Islet precursor cell (in vitro differentiated cells): ENCODE results near the gene ADCY5.

Experiments
- DNase-seq: peaks from one replicate; pipeline ENCODE4 v3.0.0-alpha.2; 2018

The ADCY5 gene

DNA sequence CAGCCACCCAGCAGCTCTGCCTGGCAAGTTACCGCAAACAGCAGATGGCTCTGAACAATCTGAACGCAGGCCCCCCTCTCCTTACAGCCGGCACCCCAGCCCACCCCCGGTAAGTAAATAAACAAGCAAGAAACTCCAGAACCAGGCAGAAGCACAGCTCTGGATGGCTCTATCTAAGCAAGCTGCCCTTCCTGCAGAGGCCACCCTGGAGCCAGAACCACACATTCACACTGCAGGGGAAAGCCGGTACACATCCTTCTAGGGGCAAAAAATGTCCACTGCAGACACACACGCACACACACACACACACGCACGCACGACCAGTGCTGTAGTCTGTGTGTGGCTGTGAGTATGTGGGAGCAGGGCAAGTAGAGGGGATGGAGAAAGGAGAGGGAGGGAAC is 63.9 kb downstream of the ADCY5 start:
- no peak for DNase-seq

DNA sequence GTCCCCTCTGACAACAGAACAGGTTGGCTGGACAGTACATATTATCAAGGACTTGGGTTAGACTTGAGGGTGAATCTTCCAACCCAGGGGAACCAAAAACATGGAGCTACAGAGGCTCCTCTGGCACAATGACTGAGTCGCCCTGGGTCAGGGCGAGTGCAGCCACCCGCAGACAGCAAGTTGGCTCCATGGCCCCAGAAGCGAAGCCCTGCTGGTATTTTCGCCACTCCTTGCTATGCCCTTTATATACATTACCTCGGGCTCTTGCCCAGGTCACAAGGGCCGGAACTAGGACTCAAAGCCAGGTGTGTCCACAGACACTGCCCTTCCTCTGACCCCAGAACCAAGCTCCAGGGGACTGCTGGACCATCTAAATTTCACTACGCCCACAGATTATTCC is 64.6 kb downstream of the ADCY5 start:
- no peak for DNase-seq

DNA sequence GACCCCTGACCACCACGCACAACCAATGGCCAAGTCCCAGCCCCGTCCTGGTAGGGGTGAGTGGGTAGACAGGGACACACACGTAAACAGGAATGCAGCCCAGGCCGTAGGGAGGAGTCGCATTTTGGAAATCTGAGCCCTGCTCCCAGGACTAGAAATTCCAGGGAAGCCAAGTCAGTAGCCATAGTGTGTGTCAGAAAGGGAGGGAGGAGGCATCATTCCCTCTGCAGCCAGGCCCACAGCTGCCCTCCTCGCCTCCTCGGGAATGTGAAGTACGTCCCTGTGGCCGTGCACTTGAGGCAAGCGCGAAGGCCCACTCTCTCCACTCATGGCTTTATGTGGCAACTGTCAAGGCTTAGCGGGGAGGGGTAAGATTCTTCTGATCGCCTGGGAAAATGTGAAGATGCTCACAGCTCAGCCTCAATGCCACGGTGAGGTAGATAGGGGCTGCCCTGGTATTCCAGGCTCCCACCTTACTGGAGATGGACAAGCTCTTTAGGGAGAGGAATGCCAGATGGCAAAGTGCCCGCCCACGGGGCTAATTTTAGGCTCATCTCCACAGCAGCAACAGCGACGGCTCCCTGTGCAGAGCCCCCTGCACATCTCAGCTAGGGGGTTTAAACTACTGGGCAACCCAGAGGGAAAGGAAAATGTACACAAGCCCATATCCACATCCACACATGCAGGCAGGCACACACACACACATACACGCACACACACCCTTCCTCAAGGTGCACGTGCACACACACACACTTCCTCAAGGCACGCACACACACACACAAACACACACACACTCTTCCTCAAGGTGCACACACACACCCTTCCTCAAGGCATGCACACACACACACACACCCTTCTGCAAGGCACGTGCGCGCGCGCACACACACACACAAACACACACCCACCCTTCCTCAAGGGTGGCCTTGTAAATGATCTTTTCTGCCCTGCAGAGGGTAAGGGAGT is 65.5 kb downstream of the ADCY5 start:
- DNase-seq: peak; percentile 88

DNA sequence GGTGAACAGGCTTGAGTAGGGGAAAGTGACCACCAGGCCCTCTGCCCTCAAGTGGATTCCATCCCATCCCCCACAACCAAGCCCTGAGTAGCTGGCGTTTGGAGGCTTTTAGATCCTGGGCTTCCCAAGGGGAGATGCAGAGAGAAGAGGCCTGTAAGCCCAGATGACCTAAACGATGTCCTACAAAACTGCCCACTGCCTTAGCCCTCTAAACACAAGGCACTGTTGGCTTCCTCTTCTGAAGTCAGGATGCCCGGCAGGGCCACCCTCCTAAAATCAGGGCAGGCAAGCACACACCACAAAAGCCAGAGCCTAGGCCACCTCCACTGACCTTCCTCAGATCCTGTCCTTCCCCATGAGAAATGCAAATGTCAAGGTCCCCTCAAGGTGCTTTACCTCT is 68.6 kb downstream of the ADCY5 start:
- DNase-seq: no peak

DNA sequence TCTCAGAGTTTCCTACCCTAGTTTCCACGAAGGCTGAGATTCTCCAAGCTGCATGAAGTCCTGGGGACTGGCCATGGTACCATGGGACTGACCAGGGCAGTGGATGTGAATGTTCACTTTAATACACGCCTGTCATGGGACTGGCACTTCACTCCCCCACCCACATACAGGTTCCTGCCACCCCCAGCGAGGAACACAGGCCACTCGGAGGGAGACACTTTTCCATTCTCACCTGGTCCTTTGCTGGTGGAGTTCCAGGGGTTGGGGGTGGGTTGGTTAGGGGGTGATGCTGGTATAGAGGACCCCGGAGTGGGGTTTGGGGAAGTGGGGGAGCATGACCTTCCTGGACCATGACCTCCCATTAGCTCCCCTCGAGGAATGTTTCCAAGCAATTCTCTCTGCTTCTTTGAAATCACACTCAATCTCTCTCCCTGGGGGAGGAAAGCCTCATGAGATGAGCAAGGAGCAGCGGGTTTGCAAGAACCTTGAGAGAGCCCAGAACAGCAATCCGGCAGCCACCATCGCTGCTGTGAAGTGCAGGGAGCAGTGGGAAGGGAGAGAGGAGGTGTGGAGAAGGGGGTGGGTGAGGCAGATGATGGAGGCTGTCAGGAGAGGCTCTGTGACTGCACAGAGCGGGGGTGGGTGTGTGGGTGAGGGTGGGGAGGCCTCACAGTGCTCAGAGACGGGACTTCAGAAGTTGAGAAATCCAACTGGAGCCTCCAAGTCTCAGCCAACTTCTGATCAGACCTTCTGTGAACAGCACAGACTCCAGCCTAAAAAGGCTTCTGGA is 69.7 kb downstream of the ADCY5 start:
- DNase-seq: peak; percentile 35

DNA sequence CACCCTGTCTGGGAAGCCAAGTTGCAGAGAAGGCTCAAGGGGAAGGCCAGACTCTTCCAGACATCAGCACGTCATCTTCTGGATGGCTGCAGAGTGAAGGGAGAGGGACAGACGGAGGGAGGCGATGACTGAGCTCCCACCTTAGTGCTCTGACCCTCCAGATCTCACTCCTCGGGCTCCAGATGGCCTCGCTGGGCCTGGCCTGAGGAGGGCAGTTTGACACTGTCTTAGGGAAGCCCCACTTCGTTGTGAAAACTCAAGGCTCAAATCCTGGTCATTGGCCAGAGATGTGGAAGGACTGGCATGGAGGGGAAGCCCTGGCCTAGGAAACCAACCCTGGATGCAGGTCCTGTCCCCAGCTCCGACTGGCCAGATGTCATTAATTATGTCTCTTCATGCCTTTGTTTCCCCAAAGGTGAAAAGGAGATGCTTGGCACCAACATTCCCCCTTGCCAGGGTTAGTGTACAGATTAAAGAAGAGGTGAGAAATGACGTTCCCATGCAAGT is 70.4 kb downstream of the ADCY5 start:
- peak; percentile 40 for DNase-seq

DNA sequence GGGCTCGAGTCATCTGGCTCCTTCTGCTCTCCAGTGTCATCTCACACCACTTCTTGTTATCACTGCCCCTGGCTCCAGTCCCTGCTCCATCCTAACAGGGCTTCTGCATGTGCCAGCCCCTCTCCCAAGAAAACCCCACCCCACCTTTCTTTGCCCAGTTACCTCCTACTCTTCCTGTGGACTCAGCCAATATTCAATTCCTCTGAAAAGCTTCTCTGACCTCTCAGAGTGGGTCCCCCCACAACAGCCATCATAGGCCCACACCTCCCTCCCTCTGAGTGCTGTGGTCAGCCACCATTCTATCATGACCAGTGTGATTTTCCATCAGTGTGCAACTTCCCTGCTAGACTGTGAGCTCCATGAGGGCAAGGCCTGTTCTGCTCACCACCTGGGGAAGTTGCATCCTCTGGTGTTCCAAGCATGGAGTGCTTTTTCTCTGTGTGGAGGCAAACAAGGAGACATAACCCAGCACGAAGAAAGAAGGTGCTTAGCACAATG is 71.6 kb downstream of the ADCY5 start:
- DNase-seq: peak; percentile 25

DNA sequence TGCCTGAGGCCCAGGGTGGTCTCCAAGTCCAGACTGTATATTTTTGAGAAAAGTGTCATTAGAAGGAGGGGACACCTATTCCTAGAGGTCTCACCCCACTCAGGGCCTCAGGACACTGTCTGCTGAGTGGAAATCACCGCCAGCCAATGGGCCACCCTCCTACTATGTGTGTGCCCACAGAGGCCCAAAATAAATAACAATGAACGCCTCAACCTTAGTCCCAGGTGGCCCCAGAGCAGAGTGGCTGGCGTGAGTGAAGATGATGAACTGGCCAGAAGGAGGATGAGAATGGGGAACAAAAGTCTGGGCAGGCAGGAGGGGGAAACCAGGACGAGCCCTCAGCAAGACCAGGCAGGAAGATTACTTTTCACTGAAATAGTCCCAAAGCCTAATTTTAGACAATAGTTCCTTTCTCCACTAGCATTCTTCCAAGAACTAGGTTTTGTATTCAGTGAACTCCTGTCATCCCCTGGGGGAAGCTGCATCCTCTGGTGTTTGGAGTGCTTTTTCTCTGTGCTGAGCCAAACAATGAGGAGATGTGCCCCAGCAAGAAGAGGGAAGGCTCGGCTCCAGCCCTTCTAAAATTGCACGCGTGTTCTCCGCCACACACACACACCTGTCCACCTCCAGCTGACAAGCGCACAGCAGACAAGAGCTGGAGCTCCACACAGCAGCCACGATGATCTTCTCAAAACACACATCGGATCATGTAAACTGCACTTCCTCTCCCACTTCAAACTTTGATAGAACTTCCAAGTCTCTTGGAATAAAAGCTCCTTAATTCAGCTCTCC is 72.2 kb downstream of the ADCY5 start:
- peak; percentile 44 for DNase-seq

DNA sequence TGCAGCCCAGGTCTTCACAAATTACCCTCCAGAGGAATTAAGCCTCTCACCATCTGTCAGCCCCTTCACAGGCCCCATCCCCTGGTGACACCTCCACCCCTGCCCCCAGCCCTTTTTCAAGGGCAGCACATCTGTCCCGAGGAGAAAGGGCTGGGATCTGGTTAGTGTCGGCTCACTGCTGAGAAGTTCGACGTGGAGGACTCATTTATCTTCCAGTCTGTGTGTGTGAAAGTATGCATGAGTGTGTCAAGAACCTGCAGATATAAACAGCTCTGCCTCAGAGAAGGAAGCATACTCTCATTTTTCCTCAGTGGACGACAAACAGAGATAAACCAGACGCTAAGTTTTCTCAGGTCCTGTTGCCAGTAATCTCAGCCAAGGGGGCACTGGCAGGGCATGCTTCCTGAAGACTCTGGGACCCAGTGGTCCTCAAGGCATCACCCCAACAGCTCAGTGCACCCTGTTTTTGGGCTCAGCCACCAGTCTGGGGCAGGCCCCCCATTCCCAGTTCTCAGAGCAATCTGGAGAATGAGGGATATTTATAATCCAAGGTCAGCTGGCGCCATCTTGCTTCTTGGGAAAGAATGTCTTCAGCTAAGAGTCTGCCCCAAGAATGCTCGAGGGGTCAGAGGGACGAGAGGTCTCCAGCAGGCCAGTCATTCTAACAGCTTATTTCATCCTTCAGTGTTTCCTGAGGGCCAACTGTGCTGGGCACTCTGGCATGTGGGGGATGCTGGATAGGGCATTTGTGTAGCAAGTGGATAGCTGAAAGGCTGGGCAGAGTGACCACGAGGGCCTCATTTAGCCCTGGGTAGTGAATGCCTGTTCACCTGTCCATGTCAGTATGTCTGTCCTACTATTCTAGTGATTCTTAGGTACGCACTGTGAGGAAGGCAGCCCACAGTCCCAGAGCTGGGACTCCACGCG is 73.6 kb downstream of the ADCY5 start:
- peak; percentile 60 for DNase-seq

DNA sequence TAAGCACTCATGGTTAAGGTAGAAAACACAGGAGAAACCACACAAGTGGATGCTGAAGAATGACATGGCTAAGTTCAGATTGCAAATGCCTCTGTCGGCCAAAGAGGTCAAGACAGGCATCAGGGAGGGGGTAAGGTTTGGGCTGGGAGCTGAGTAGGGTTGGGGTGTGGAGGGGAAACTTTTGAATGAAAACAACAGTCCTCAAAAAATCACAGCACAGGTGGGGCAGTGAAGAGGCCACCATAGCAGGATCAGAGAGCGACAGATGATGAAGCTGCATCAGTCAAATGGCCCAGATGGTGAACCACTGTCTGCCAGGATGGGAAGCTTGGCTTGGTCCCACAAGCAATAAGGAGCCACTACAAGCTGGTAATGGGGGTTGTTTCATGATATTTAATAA is 74.9 kb downstream of the ADCY5 start:
- no peak for DNase-seq

DNA sequence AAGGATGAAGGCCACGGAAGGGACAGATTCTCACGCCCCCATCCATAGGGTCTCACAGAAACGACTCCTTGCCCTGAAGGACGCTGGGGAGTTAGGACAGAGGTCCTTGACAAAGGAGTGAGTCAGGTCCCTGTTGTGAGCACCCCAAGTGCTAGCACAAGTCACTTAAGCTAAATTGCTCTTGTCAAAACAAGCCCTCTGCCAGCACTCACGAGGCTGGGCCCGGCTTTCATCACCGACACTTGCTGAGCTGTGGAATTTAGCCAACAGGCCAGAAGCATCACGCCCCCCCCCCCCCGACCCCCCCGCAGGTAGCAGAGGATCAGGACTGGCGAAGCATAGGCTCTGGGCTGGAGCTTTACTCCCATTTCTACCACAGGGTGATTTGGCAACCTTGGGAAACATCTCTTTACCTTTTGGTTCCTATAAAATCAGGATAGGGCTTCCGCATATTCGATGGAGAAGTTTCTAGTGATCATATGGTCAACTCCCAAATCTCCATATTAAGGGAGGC is 75.4 kb downstream of the ADCY5 start:
- DNase-seq: no peak

DNA sequence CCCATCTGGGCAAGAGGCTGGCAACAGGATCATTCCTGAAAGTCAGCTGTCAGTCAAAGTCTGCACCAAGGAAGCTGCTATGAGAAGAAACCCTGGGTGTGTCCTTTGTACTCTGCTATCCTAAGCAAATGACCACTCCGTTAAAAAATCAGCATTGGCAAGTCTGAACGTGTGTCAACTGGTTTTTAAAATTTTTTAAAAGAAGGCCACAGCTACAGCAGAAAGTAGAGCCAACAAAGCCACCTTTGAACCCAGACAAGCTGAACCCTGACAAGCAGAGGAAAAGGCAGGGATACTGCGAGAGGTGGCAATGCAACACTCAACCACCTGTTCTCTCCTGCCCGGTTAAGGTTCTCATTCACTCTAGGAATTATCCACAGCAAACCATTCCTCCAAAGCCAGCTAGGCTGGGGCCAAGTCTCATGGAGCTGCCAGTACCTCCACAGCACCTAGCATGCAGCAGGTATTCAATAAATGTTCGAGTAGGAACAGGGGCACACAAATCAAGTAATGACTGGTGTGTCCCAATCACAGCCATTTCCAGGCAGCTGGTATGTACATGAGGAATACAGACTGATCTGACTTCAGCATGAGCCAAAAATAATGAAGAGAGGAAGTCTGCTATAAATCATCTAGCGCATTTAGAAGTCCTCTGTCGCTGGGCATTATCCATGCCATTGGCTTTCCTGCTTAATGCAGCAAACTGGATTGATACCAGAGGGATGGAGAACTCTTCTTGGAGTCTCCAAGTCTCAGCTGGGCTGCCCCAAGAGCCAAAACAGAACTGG is 76.0 kb downstream of the ADCY5 start:
- DNase-seq: no peak

DNA sequence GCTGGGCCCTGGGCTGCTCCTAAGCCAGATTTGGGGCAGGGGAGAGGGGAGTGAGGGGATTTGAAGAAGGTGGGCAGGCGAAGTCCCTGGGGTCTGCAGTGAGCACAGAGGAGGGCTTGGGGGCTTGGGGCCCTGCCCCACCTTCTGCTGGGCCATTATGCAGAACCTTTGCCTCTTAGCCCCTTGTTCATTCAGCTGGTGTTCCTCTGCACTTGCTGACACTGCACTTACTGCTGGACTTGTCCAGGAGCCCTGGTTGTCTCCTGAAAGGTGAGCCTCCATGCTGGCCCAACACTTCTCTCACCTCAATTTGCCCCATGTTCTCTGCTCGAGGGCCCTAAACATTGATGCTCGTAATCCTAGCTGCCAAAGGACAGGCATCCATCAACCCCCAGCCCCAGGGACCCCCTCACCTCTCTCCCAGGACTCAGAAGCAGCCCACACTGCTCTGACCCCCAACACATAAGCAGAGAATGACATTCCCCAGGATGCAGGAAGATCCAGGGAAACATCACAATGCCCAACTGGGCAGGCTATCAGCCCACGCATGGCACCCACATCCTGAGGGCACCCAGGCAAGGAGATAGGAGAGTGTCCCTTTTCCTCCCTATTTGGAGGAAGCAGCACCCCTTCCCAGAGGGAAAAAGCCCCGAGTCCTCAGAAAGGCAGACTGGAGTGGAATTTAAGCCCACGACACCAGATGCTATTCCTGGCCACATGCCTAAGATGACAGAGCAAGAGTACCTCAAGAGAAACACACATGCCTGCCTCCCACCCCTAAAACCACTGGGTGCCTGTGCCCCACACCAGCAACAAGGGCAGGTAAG is 76.8 kb downstream of the ADCY5 start:
- peak; percentile 25 for DNase-seq

DNA sequence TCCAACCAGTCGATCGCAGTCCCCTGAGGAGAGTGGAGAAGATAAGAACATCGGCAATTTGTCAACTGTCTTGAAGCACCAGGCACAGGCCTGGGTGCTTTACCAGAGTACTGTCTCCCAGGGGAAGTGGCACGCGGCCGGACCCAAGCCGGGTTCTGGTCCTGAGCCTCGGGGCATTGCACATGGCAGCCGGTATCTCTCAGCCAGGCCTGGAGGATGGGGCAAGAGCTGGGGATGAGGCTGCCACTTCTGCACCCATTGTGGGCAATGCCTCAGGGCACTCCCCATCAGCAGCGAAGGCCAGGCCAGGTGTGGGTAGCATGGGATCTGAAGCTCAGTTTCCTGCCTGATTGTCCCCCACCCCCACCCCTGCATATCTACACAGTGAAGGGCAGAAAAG is 77.5 kb downstream of the ADCY5 start:
- peak; percentile 37 for DNase-seq

DNA sequence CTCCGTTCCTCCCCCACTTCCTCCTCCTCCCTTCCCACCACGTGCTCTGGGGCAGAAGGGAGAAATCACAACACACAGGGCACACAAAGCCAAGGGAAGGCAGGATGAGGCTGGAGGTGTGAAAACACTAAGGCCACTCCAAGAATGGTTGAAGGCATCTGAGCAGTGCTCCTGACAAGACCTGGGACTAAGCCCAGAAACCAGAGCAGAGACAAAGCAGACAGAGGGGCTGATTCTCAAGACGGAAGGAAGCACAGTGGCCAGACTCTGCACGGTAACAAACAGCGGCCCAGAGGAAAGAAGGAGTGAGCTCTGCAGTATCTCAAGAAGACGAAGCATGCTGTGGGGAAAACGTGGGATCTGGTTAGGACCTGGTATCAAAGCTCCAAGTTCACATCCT is 78.1 kb downstream of the ADCY5 start:
- no peak for DNase-seq

DNA sequence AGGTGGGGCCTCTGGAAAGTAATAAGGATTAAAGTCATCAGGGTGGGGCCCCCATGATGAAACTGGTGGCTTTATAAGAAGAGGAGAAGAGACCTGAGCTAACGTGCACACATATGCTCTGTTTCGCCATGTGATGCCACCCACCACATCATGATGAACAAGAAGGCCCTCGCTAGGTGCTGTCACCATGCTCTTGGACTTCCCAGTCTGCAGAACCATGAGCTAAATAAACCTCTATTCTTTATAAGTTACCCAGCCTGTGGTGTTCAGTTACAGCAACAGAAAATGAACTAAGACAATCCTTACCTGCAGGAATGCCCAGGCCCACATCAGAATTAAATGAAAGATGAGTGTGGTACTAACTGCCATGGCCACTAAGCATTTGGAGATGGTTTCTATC is 79.8 kb downstream of the ADCY5 start:
- no peak for DNase-seq

DNA sequence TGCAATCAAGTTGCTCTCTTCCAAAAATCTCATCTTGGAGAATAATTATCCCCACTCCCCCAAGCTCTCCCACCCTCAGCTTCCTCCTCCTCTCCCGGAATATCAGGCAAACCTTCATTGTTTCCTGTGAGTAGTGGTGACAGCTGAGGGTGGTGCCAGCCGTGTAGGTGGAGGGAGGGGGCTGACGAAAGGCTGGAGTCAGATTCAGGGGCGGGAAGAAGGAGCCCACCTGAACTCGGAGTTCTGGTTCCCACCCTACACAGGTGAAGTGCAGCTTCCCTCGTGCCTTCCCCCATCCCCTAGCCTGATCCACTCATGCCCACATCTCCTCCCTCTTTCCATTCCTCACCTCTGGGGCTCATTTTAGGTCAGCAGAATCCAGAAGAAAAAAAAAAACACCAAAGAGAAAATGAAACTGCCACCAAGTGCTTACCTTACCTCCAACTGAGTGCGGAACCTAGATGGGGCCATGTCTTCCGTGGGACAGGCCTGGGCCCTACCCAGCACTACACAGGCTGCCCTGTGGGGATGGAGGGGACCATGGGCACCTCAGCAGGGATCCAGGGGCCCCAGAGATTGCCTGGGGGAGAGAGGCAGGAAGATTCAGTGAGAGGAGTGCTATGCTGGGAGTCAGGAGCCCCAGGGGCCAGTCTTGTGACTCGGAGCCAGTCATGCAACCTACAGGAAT is 81.3 kb downstream of the ADCY5 start:
- DNase-seq: no peak

DNA sequence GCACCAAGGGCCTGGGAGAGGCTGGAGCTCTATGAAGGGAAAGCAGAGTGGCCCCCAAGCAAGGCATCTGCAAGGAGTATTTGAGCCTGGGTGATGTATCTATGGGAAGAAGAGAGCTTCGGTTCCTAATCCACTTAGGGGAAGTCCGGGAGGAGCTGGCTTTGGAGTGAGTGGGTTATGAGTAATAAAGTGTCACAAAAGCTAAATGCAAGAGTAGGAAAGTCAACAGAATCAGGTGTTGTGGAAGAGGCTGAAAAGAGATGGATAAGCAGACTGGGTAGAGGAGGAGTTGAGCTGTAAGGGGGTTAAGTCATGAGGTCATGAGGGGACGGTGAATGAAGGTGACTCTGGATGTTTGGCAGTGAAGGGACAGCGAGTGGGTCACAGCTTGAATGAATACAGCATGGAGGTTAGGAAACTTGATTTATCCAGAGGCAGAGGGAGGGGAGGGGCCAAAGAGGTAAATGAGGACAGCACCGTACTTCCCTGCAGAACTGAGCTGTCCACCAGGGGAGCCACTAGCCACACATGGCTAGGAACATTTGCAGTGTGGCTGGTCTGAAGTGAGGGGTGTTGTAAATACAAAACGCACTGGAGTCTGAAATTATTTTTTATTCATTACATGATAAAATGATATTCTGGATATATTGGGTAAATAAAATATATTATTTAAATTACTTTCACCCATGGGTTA is 83.3 kb downstream of the ADCY5 start:
- DNase-seq: peak; percentile 75
